ENCODE measurements around the gene SLC9B2.
"Not testable (repeated sequence)": the region's sequence is repeated elsewhere in the genome, so short reads cannot be mapped to it uniquely, and the experiment has no call there.

The SLC9B2 gene

GRCh38 chr4:103018391-103019307 lies 57.9 kb downstream of the SLC9B2 start:
- DNase-seq, result no peak

GRCh38 chr4:103012551-103012950 lies 64.0 kb downstream of the SLC9B2 start:
- no peak for DNase-seq

GRCh38 chr4:103012060-103012459 lies 64.5 kb downstream of the SLC9B2 start:
- no peak for DNase-seq

GRCh38 chr4:103011378-103012025 lies 65.1 kb downstream of the SLC9B2 start:
- DNase-seq, result no peak

GRCh38 chr4:103010804-103011203 lies 65.8 kb downstream of the SLC9B2 start:
- no peak for DNase-seq

GRCh38 chr4:103008875-103009729 lies 67.5 kb downstream of the SLC9B2 start:
- DNase-seq, result no peak

GRCh38 chr4:103002551-103002950 lies 74.0 kb downstream of the SLC9B2 start:
- DNase-seq, result no peak

- no peak for DNase-seq
These were observed 81.8 kb downstream of the SLC9B2 start for GRCh38 chr4:102994803-102995202.

GRCh38 chr4:102993985-102994384 lies 82.6 kb downstream of the SLC9B2 start:
- not testable (repeated sequence) for DNase-seq

GRCh38 chr4:102988429-102989020 lies 88.0 kb downstream of the SLC9B2 start:
- no peak for DNase-seq

- no peak for DNase-seq
These were observed 95.6 kb downstream of the SLC9B2 start for GRCh38 chr4:102981005-102981404.
